HG03342 (cell line): ENCODE measurements around the gene MGAT5.

Experiments used
- ATAC-seq: cut with Tn5 transposase; IDR thresholded peaks from one replicate; pipeline ENCODE4 v1.9.1; 2021; ENCODE audit warnings: mild to moderate bottlenecking, moderate library complexity; ENCODE audit not compliant: unreplicated experiment

MGAT5 gene

DNA sequence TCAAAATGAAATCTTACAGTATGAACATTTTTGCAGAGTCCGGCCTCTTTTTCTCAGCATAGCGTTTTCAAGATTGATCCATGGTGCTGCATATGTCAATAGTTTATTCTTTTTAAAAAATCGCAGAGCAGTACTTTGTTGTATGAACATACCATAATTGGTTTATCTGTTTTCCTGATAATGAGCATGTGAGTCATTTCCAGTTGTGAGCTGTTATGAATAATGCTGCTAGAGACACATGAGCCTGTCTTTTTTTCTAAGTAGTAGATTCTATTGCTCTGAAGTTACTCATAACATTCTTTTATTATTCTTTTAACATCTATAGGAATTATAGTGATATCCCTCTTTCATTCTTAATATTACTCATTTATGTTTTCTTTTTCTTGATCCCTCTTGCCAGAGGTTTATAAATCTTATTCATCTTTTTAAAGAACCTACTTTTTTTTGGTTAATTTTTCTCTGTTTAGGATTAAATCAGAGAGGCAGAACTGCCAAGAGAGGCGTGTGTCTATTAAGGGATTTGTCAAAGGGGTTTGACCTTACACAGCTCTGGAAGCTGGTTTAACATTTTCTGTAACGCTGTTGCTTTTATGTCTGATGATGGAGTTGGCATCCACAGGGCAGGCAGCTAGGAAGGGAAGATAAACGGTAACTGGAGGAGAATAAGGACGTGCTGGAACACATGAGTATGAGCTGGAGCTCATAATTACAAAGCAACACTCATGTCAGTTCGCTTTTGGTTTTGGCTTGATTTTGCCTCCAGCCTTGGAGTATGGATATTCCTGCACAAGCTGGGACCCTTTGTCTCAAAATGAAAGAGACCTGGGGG lies 47.4 kb downstream of the MGAT5 start:
- ATAC-seq, result no peak

DNA sequence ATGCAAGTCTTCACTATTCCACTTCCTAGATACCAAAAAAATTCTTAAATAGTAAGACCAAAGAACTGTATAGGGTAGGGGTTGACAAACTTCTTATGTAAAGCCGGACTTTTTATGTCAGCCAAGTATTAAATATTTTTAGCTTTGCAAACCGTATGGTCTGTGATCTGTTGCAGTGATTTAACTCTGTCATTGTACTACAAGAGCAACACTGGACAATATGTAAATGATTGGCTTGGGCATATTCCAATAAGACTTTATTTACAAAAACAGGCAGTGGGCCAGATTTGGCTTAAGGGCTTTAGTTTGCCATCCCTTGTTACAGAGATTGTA lies 48.0 kb downstream of the MGAT5 start:
- no peak for ATAC-seq

DNA sequence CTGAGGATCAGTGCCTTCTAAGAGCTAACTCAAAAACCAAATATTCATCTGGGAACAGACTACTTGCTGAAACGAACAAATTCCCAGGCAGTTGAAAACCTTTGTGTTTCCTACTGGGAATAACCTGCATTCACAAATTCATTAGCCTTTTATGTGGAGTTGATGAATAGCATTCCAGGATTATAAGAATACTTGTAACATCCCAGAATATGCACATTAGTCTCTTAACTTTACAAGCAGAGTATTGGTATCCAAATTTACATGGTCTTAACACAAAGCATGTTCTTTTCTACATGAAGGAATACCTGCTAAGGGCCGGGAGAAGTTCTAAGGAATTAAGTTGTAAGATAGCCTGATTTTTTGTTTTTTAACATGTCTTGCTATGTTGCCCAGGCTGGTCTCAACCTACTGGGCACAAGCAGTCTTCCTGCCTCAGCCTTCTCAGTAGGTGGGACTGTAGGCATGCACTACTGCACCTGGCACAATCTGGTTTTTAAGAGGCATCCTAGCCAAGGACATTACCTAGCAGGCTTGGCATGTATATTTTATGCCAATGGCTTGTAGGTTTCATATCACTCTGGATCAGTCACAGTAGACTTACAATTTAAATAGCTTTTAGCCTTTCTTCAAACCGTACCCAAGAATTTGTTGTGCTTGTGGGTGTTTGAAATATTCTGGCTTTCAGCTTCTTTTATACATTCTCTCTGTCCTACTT lies 50.7 kb downstream of the MGAT5 start:
- no peak for ATAC-seq

DNA sequence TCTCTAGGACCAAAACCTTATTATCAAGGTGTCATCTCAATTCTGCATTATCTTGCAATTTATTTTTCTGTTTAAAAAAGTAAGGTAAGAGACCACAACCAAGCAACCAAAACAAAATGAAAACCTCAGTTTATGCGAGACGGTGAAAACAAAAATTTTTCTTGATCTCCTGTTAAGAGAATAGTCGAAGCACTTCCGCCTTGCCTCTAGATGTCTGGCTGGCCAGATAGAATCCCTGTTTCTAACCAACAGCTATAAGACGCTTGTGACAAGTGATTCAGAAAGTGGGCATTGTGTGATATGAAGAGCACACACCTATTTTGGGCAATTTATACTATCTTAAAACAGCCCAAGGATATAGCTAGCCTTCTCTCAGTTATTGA lies 51.2 kb downstream of the MGAT5 start:
- no peak for ATAC-seq

DNA sequence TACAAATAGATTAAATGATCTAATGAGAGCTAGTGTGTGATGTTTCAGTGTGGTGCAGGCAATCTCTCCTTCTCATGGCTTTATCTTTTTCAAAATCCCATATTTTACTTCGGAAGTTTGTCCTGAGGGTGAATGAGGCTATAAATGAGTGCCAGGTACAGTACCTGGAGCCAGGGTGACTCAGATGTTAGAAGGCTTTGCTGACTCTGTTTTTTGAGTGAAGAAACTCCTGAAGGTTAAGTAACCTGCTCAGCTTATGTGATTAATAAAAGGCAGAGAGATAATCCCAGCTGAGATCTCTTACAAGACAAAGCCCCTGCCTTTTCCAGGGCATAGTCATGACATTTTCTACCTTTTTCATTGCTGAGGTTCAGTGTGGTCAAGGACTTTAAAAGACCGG lies 52.6 kb downstream of the MGAT5 start:
- ATAC-seq, result no peak

DNA sequence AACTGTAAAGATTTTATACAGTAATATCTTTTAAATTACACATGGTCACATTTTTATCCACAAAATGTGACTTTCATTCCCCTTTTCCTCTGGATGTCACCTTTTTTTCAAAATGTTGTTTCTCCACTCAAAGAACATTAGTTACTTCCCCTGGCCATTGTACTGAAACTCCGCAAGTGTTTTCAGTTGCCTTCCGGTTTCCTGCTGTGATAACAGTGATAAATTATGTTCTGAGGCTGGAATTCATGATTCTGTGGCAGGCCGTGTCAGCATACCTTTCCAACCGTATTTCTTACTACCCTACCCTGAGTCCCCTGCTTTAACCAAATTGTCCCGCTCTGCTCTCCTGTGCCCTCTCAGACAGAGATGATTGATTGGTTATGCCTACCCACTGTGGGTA lies 53.5 kb downstream of the MGAT5 start:
- no peak for ATAC-seq

DNA sequence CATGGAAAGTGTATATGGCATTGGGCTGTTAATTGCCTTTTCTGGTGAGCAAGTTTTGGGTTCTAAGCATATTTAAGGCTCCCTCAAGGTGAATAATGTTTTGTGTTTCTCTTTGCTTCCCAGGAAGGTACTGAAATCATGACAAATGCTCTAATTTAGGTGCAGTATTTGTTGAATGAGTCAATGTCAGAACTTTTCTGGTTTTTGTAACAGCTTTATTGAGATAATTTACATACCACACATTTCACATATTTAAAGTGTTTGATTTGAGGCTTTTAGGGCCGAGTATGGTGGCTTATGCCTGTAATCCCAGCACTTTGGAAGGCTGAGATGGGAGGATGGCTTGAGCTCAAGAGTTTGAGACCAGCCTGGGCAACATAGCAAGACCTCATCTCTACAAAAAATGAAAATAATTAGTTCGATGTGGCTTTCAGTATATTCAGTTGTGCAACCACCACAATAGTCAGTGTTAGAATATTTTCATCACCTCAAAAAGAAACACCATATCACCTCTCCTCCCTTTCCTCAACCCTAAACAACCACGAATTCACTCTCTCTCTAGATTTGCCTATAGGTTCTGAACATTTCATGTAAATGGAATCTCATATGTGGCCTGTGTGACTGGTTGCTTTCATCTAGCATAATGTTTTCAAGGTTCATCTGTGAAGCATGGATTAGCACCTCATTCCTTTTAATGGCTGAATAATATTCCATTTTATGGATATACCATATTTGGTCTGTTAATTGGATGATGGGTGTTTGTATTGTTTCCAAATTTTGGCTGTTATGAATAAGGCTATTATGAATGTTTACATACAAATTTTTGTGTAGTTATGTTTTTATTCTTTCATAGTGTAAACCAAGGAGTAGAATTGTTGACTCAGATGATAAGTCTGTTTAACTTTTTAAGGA lies 54.9 kb downstream of the MGAT5 start:
- no peak for ATAC-seq

DNA sequence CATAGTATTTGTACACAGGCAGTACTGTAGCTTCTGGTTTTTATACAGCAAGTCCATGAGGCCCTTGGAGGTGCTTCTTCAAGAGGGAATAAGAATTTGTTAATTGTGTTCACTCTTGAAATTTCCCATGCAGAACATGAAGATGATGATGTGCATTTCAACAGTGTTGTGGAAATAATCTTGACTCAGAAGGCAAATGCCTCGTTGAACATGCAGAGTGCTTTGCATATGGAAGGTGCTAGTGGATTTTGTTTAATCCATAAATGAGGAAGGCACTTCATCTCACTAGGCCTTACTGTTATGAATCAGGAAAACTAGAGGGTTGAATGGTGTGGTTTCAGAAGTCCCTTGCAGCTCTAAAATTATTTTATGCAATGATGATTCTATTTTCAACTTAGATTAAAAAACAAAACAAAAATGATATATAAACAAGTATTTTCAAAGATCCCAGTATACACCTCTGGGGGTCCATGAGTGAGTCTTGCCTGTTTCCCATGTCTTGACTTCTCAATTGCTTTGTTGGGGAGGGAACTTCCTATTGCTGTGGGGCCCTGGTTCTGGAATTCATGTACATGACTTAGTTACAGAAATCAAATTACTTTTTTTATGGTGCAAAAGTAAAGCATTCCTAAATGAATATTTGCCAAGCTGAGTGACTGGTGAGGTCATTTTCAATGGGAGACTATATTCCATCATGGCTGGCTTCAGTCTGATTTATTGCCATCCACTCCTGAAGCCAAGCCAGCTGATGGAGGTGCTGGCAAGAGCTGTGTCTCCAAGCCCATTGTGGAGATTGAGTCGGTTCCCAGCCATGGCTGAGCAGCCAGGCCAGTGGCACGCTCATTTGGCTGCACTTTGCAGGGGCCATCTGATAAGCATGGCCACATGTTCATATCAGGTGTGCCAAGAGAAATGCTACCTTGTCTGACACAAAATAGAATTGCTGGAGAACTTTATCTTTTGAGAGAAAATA lies 56.5 kb downstream of the MGAT5 start:
- no peak for ATAC-seq

DNA sequence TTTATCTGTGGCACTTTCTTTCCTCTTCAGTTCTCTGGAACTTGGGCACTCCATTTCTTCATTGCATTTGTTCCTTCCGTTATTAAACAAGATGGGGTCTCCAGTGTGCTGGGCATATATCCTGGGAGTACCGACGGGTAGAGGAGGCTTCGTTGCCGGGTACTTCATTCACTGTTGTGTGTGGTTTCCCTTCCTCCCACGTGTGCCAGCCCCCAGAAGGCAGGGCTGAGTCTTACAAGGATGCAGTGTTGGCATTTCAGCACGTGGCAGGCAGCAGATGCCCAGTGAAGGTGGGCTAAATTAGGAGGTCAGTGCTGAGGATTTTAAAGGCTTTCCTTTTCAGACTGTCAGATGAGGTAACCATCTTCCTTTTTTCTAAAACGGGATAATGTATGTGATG lies 58.6 kb downstream of the MGAT5 start:
- no peak for ATAC-seq

DNA sequence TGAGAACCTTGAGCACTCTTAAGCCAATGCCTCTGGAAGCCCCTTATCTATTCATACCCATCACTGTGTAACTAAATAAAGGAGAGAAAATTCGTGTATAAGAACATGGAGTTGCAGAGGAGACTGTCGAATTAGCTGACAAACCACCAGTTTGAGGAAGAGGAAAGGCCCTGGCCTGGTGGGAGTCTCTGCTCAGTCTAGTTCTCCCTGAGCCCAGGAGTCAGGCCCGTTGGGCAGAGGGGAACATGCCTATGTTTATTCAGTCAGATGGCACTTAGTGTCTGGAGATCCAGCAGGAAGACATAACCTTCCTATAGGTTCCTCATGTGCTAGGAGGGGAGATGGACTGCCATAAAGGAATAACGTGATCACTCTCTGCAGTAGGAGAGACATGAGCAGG lies 60.3 kb downstream of the MGAT5 start:
- ATAC-seq, result no peak

DNA sequence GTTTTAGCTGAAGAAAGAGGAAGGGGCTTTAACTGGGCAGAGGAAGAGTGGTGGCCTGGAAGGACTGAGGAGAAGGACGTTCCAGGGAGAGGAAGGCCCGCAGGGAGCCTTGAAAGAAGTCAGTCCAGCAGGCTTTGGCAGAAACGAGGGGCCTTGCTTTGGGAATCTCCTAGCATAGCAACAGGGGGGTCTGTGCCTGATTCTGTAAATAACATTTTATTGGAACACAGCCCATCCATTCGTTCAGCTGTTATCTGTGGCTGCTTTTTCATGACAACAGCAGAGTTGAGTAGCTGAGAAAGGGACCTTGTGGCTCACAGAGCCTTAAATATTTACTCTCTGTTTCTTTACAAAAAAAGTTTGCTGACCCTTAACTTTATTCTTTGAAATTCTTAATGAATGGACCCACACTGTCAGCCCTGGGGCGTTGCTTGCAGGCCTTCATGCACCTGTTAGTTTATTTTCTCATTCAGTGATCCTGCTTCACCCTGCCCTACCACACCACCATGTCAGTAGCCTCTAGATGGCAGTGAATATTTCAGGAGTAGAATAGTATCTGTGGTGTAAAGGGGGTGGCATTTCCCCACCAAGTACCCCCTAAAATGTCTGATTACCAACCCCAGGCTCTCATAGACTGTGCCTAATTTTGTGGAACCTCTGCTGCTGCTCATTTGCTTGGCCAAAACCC lies 61.0 kb downstream of the MGAT5 start:
- no peak for ATAC-seq

DNA sequence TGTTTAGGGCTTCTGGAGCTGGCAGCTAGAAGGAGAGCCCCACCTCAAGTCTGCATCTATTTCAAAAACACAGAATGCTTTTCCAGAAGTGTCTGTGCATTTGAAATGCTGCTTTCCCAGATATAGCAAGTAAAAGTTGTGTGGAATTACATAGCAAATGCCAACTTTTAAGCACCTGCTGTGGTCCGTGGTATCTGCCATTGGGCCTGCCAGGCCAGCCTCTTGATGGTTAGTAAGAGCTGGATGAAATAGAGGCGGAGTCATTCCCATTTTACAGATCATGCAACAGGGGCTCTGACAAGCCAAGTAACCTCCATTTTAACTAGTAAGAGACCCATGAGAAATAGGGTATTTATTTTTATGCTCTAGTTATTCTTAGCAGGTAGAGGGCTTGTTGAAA lies 61.6 kb downstream of the MGAT5 start:
- no peak for ATAC-seq

DNA sequence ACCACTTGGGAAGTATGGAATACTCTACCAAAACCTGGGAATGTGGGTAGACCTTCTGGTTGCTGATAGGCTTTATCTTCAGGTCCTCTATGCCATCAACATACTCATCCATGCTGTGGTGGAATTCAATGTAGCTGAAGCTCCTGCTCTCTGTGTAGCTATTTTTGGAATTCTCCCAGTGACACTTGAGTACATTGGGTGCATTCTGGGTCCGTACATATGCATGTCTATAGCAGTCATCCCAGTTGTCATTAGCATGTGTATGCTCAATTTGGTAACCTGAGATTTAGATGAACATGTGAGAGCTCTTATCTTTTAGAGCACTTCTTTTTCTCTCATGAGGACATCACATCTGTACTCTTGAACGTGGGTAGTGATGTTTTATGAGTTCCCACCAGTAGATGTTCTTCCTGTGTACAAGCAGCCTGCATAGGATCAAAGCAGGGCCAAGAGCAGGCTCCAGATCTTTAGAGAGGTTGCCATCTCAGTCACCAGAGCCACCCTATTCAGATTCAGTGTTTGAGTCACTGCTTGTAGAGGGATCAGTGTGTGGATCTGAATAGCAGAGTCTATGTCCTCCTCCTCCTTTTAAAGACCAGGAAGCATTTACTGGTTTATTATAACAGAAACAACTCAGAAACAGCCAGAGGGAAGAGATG lies 65.9 kb downstream of the MGAT5 start:
- ATAC-seq, result no peak

DNA sequence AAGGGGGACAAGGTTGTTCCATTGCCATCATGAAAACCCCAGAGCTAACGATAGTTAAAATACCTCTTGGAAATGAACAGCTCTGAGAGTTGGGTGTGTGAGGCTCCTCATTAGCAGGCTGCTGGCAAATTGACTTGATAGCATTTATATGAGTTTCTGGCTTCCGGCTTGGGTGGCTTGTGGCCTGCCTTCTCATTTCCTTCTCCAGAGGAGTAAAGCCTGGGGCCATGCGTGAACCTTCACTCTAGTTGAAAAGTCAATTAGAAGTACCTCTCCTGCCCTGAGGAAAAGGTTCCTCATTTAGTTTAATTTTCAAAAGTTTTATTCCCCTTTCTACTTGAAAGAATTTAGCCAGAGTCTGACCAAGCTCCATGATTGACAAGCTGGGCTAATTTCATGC lies 67.1 kb downstream of the MGAT5 start:
- no peak for ATAC-seq

DNA sequence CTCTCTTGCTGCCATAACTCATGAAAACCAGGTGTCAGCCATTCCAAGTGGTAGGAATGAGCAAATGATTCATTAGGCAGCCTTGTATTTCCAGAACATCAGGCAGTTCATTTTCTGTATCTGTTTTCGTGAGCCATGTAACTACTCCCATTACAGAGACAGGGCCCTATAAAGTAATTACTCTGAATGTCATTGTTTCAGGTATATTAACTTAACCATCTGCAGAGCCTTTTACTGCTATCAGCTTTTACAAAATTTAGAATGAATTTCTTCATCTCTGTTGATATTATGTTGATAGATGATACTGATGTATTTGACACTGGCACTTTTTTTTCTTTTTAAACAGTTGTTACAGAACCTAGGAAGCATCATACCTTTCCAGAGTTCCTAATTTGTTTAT lies 69.9 kb downstream of the MGAT5 start:
- ATAC-seq, result no peak

DNA sequence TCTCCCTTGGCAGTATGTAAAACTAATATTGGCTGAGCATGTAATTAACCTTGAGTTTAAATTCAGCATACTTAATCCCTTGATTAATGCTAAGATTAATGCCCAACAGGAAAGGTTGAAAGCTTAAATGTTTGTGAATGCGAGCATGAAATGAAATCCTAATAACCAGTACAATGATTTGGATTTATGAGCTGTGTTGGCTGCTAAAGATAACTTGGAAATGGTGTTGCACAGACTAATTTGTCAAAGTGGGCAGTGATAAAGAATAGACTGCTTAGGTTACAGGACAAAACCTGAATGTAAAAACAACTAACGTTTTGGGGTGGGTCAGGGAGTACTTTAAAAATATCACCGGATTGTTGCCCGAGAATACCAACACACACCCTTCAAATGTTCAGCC lies 70.6 kb downstream of the MGAT5 start:
- ATAC-seq, result no peak

DNA sequence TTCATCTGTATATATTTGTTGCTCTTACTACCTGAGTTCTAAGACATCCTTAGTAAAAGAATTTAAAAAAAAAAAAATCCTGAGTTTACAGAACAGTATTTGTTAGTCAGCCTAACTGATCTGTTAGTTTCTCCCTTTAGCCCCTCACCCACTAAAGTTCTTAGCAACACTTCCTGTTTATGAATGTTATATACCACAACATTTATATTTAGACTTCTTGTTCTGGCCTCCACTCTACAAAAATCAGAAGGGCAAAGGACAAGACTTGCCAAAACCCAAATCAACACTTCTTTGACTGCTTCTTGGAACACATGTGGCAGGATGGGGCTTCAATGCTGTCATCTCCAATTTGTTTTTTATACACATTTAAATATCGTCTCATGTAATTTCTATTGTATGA lies 71.1 kb downstream of the MGAT5 start:
- peak; percentile 94 for ATAC-seq

DNA sequence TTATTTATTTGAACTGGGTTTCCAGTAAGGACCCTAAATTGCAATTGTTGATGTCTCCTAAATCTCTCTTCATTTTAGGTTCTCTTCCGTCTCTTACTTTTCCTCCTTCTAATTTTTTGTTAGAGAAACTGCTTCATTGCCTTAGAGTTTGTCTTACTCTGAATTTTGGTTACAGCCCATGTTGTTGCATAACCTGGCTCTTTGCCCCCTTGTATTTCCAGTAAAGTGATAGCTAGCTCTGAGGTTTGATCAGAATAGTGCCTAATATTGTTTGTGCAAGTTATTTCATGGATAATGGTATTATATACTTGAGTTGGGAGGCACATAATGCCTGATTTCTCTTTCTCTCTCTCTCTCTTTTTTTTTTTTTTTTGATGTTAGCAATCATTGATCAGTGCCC lies 71.8 kb downstream of the MGAT5 start:
- ATAC-seq, result no peak

DNA sequence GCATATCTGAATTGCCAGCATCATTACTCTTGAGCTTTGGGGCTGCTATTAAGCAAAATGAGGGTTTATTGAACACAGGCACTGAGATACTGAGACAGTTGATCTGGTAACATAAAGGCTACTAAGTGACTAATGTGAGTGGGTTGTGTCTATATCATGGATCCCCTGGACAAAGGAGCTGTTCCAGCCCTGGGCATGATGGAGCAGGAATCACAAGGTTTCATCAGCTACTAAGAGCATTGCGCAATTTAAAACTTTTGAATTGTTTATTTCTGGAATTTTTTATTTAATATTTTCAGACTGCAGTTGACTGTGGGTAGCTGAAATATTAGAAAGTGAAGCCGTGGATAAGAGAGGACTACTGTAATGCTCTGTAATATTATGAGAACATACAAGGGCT lies 73.5 kb downstream of the MGAT5 start:
- ATAC-seq, result no peak
